Cardiac muscle cell (in vitro differentiated cells and primary cell): ENCODE data around the gene SHISAL1. TPM values are rescaled to one million over a fixed set of nuclear protein-coding genes. Genes with fewer than 3 reads are reported as not detected.
"Not testable (repeated sequence)": the region's sequence is repeated elsewhere in the genome, so short reads cannot be mapped to it uniquely, and the experiment has no call there.

Source experiments
- DNase-seq, 2 donors: peaks; one replicate each; pipeline versions ENCODE4 v3.0.0 to v3.0.0-alpha.2; 2010 to 2017; ENCODE audit warnings: low read depth in 1 of 2, low spot score in 1 of 2
- H3K27ac ChIP-seq: fragments of 200-600 bp; sonication (generic); 2 replicates; pipeline ENCODE4 v1.5.1; 2016
- H3K27me3 ChIP-seq: fragments of 200-600 bp; sonication (generic); 2 replicates; pipeline ENCODE4 v1.6.0; 2016; ENCODE audit warnings: control low read depth
- H3K36me3 ChIP-seq: fragments of 200-600 bp; sonication (generic); 2 replicates; pipeline ENCODE4 v1.5.1; 2016; ENCODE audit warnings: control low read depth
- H3K4me1 ChIP-seq: fragments of 200-600 bp; sonication (generic); 2 replicates; pipeline ENCODE4 v1.8.1; 2017; ENCODE audit warnings: low read depth, mild to moderate bottlenecking, mixed run types
- H3K4me3 ChIP-seq: fragments of 200-600 bp; sonication (generic); 2 replicates; pipeline ENCODE4 v1.5.1; 2016; ENCODE audit warnings: mild to moderate bottlenecking
- H3K9me3 ChIP-seq: fragments of 200-600 bp; sonication (generic); 2 replicates; pipeline ENCODE4 v1.5.1; 2017; ENCODE audit warnings: low read depth, mild to moderate bottlenecking, control low read depth
- CTCF ChIP-seq: IDR thresholded peaks from 2 replicates; pipeline ENCODE4 v1.5.1; 2012; ENCODE audit warnings: low read depth, mild to moderate bottlenecking, low read length
- polyA plus RNA-seq: library from polyadenylated mRNA; unstranded; fragments of >200 nt; fragmentation: Nextera tagmentation; extraction: Ambion mirVana; gene quantifications from 2 replicates; pipeline ENCODE4 v1.2.1, GENCODE V29; 2016
- total RNA-seq: library from RNA; depleted of rRNA; stranded (reverse); fragments of >200 nt; gene quantifications from 2 replicates; pipeline ENCODE4 v1.2.3, GENCODE V29; 2016

SHISAL1 gene
- total and polyA plus RNA-seq, 2 experiments from 2014 or later: 0.40 to 2.8 TPM

GRCh38 chr22:44307509-44308169 is 5.1 kb downstream of the SHISAL1 start:
- Histone ChIP-seq H3K4me3 (no peak overlapping the region), H3K9me3 (no peaks in the 10 kb centered on the region), H3K27me3 (no peaks in the 10 kb centered on the region), H3K4me1 (peaks cover 12% of the 10 kb centered on the region), H3K36me3 (no peaks in the 10 kb centered on the region), H3K27ac (peak overlapping the region; percentile 36)
- no peak for TF ChIP-seq CTCF
- peak in 1 of 2 donors; percentile 64 for DNase-seq

- no peak for DNase-seq
- no peak for TF ChIP-seq CTCF
- H3K4me3 ChIP-seq: no peak overlapping the region
- no peaks in the 10 kb centered on the region for H3K36me3 ChIP-seq
- no peak overlapping the region for H3K27ac ChIP-seq
- no peaks in the 10 kb centered on the region for H3K27me3 ChIP-seq
- peaks cover 12% of the 10 kb centered on the region for H3K4me1 ChIP-seq
- H3K9me3 ChIP-seq: no peaks in the 10 kb centered on the region
Observed at GRCh38 chr22:44305888-44306287, 6.9 kb downstream of the SHISAL1 start.

GRCh38 chr22:44305455-44305854 is 7.3 kb downstream of the SHISAL1 start:
- H3K9me3 ChIP-seq: no peaks in the 10 kb centered on the region
- DNase-seq: no peak
- TF ChIP-seq CTCF: no peak
- H3K4me3 ChIP-seq: no peak overlapping the region
- no peak overlapping the region for H3K27ac ChIP-seq
- H3K36me3 ChIP-seq: no peaks in the 10 kb centered on the region
- H3K27me3 ChIP-seq: no peaks in the 10 kb centered on the region
- H3K4me1 ChIP-seq: peaks cover 12% of the 10 kb centered on the region

GRCh38 chr22:44304911-44305310 is 7.8 kb downstream of the SHISAL1 start:
- no peak for TF ChIP-seq CTCF
- DNase-seq: no peak
- Histone ChIP-seq H3K9me3 (no peaks in the 10 kb centered on the region), H3K36me3 (no peaks in the 10 kb centered on the region), H3K27me3 (no peaks in the 10 kb centered on the region), H3K4me1 (peaks cover 12% of the 10 kb centered on the region), H3K4me3 (no peak overlapping the region), H3K27ac (no peak overlapping the region)

GRCh38 chr22:44304354-44304753 is 8.4 kb downstream of the SHISAL1 start:
- Histone ChIP-seq H3K4me3 (no peak overlapping the region), H3K27me3 (no peaks in the 10 kb centered on the region), H3K9me3 (no peaks in the 10 kb centered on the region), H3K4me1 (peaks cover 12% of the 10 kb centered on the region), H3K27ac (no peak overlapping the region), H3K36me3 (no peaks in the 10 kb centered on the region)
- no peak for TF ChIP-seq CTCF
- peak in 1 of 2 donors; percentile 18 for DNase-seq

- H3K27me3 ChIP-seq, H3K9me3 ChIP-seq, H3K4me1 ChIP-seq, DNase-seq, H3K4me3 ChIP-seq, H3K27ac ChIP-seq, H3K36me3 ChIP-seq: not testable (repeated sequence)
Observed at GRCh38 chr22:44302363-44302762, 10.4 kb downstream of the SHISAL1 start.
